H54 (cell line): Measurements from ENCODE around the gene FCER1A.

Source experiments
- DNase-seq: peaks from one replicate; pipeline ENCODE4 v3.0.0; 2011; ENCODE audit warnings: low spot score, mixed read lengths; ENCODE audit not compliant: insufficient read length
- FAIRE-seq: peaks from 3 replicates; lab custom pipeline; 2011; peaks lifted over from hg19 to GRCh38; lab: Jason Lieb, UNC
- POLR2A ChIP-seq: IDR thresholded peaks from 2 replicates; pipeline ENCODE4 v1.6.1; 2011; ENCODE audit warnings: low read depth, mild to moderate bottlenecking, low read length

Gene FCER1A

DNA sequence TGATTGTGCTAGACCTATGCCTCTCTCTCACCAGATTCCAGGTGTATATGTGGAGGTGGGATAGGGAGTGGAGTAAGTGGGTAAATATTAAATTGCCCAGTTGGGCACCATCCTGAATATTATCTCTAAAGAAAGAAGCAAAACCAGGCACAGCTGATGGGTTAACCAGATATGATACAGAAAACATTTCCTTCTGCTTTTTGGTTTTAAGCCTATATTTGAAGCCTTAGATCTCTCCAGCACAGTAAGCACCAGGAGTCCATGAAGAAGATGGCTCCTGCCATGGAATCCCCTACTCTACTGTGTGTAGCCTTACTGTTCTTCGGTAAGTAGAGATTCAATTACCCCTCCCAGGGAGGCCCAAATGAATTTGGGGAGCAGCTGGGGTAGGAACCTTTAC, at the start of gene FCER1A:
FCER1A (plus strand) TSS at position 242 of the 400 bp plus-strand sequence; CDS start at position 271, 29 bp downstream.
- no peak for FAIRE-seq
- DNase-seq: no peak
- TF ChIP-seq POLR2A: no peak

DNA sequence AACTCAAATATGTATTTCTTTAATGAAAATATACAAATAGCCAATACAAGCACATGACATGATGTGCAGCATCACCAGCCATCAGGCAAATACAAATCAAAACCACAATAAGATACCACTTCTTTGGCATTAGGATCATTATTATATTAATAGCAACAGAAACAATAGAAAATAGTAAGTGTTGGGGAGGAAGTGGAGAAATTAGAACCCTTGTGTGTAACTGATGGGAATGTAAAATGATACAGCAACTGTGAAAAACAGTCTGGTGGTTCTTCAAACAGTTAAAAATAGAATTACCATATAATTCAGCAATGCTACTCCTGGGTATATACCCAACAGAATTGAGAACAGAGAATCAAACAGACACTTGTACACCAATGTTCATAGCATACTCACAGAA, 40.8 kb upstream of the FCER1A start:
- TF ChIP-seq POLR2A: no peak
- FAIRE-seq: no peak

DNA sequence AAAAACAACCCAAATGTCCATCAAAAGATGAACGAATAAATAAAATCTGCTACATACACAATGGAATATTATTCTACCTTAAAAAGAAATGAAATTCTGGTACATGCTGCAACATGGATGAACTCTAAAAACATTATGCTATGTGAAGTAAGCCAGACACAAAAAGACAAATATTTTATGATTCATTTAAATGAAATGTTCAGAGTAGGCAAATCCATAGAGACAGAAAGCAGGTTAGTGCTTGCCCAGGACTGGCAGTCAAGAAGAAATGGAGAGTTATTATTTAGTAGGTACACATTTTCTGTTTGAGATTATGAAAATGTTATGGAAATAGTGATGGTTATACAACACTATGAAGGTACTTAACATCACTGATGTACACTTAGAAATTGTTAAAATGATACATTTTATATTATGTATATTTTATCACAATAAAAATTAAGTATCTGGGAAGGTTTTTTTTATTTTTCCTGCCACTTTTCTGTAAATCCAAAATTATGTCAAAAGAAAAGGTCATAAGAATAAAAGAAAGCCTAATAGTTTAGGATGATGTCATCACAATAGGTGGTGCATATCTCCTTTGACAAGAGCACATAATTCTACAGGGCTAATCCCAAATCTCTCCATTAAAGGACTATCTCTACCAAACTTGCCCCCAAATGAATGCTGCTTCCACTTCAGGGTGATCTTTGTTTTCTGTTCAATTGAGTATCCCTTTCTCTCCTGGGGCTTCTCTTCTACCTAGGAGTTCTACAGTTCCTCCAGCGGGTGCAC, 40.2 kb upstream of the FCER1A start:
- FAIRE-seq (no peak), DNase-seq (no peak)
- no peak for TF ChIP-seq POLR2A

More for the DNA sequence above, 40.8 kb upstream of the FCER1A start:
- DNase-seq: no peak

DNA sequence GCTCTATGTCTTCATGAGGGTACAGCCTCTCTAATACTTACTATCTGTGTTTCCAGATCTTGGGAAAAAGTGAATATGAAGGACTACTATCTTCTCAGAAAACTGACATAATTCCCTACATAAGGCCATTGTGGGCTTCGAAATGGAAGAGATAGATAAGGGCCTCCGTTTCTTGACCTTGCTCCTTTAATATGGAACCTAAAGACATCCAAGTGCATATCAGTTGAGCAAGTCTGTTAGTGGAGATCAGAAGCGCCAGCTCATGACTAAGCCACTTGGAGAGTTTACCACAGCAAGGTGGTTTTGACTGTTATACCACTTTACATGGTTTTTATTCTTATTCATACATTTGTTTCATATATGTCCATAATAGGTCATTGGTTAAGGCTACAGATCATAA, 35.3 kb upstream of the FCER1A start:
- DNase-seq (no peak), FAIRE-seq (no peak)
- TF ChIP-seq POLR2A: no peak

DNA sequence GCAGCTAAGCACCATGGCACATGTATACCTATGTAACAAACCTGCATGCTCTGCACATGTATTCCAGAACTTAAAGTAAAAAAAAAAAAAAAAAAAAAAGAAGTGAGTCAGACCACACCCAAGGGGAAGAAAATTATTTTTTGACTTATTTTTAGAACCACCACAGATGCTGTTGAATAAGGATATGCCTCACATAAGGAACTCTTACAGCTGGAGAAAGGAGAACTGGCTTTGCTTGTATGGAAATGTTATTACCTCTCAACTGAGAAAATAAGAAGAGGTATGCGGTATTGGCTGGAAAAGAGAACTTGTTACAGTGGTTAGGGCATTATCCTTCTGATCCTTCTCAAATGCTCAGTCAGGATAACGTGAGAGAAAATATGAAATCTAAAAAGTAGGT, 27.5 kb upstream of the FCER1A start:
- FAIRE-seq (no peak), DNase-seq (no peak)
- no peak for TF ChIP-seq POLR2A

DNA sequence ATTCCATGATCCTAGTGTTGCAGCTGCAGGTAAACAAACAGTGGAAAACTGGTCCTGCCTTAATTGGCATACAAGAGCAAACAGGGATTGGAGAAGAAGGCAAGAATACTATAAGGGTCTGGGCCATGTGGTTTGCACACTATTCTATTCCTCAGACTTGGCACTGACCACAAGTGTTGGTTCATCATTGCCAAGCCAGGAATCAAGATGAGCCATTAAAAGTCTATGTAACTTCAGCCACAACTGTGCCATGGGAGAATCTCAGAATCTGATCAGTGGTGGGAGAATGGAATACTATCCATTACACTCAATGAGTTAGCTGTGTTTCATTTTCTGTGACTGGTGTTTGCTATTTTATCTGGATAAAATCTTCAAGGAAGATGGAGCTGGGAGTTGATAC, 26.2 kb upstream of the FCER1A start:
- no peak for TF ChIP-seq POLR2A
- DNase-seq (no peak), FAIRE-seq (no peak)

DNA sequence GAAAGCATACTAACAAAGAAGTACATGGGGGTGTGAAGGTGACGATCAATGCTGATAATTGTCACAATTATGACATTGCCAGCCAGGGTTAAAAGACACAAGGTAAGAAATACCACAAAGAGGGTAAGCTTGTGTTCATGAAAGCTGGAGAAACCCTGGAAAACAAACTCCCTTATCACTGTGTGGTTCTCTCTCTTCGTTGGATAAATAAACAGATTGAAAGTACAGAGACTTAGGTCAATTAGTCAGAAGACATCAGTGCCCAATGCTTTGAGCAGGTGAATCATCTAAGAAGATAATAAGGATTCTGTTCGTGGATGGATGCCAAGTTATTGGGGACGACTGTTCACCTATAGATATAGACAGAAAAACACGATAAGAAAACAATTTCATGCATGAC, 22.4 kb upstream of the FCER1A start:
- FAIRE-seq (no peak), DNase-seq (no peak)
- no peak for TF ChIP-seq POLR2A

DNA sequence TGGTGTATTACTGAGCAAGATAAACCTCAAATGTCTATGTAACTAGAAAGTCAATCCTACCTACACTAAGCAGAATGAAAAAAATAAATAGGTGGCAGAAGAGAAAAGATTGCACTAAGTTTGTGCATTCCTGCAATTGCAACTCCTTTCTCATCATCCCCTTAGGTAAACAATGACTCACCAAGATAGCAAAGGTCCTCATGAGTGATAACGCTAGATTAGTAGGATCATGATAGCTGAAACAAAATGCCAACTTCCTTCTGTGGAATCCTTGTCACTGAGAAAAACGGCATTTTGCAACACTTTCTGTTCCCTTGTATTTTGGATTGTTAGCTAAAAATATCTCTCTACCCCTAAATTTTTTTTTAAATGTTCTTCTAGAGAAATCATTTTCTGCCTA, 20.0 kb upstream of the FCER1A start:
- DNase-seq (no peak), FAIRE-seq (no peak)
- TF ChIP-seq POLR2A: no peak

DNA sequence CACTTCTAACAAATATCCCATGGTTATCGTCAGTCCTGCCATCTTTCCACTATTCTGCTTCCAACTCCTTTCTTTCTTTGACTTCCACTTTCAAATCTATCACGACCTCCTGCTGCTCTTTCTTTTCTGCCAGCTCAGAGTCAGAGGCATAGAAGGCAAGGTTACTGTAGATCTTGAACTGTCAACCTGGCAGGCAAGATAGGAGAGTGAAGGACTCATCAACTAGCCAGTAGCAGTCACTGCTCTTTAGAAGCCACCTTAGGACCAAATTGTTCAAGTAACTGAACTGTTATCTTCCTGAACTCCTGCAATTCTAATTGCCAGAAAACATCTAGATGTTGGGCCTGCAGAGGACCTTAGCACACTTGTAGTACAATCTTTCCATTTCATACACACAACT, 13.1 kb upstream of the FCER1A start:
- DNase-seq (no peak), FAIRE-seq (no peak)
- TF ChIP-seq POLR2A: no peak

DNA sequence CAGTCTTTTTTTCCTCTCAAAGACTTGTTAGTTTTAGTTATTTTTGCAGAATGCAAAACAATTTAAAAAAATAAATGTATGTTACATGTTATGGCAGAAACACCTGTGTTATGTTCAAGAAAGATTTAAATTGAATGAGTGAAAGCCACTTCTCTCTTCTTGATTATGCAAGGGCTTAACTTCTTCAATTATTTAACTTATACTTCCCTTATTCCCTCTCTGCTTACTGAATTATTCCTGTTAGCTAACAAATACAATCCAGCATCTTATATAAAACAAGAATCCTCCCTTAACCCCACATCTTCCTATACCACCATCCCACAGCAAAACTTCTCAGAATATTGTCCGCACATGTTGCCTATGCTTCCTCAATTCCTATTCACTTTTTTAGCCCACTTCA, 10.7 kb upstream of the FCER1A start:
- DNase-seq: no peak
- FAIRE-seq: no peak
- TF ChIP-seq POLR2A: no peak

DNA sequence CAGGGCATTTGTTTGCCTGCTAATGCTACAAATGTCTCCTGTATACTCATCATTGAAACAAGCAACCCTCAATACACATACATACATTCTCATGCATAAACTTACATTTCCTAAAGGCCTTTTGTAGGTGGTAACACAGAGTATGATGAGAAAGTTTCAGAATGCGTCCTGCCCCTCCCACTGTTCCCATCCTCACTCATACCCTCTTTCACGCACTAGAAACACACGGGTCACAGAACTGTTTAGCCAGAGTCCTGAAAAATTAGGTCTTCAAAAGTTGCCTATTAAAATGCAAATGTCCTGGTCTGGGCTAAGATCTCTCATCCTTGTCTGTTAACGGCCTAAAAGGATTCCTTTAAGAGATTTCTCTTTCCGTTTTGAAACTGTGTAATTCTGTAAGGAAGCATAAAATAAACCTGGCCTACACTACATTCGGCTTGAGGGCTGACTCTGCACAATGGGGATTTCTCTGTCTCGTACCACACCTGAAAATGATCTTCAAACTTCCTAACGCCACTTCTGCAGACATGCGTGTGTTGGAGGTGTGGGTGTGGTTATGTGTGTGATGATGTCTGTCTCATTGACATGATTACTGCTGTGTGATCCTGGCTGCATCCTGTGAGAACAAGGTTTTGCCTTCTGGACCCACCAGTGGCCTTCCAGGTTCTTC, 5.3 kb upstream of the FCER1A start:
- no peak for FAIRE-seq
- no peak for DNase-seq
- no peak for TF ChIP-seq POLR2A

DNA sequence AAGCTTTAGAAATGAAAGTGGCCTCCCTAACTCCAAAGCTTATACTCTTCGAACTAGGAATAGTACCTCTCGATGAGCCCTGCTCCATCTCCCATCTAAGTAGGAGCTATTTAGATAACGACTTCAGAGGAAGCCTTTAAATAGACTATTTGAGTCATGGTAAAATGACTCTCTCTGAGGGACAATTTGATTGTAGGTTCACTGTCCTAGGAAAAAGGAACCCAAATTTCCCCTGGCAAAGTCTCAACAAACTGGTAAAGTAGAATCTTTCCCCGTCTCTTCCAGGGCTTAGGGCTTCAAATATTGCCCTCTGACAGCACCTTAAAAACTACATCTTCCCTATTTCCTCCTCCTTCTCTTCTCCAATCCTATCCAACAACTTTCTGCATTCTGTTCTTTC, 2.0 kb upstream of the FCER1A start:
- TF ChIP-seq POLR2A: no peak
- no peak for DNase-seq
- no peak for FAIRE-seq

DNA sequence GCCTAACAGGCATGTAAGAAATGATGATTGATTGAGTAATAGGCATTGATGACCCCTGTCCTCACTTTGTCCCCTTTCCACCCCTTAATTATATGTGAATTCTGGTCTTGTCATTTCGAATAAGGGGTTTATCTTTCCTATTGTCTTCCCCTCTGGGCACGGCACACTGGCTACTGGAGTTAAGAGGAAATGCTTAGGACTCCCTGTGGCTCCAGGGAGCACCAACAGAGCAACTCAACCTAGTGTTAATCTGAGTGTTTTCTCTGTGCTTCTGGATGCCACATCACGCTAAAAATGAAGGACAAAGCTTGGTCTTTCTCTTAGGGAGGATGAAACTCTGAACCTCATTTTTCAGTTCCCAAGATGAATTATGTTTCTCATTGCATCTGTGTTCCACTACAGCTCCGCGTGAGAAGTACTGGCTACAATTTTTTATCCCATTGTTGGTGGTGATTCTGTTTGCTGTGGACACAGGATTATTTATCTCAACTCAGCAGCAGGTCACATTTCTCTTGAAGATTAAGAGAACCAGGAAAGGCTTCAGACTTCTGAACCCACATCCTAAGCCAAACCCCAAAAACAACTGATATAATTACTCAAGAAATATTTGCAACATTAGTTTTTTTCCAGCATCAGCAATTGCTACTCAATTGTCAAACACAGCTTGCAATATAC, 5.3 kb downstream of the FCER1A start:
- no peak for DNase-seq
- no peak for FAIRE-seq
- no peak for TF ChIP-seq POLR2A

DNA sequence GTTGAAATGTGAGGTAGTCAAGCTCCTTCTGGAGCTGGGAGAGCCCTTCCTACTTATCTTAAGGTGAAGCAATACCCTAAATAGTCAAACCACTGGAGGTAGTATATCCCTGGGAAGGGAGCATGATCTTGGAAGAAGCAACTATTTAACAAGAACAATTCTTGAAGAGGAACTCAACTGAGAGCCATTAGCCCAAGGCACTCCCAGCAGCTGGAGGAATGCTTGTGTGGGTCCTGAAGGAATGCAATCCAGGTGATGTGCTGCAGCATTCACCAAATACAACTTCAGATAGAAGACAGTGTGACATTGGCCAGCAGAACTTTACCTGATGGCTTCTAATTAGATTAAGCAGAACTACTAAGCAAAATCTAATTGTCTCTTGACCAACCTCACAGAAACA, 9.5 kb downstream of the FCER1A start:
- no peak for FAIRE-seq
- TF ChIP-seq POLR2A: no peak
- DNase-seq: no peak
